ENCODE measurements around the gene ADAMTS7. TPM values are rescaled to one million over a fixed set of nuclear protein-coding genes. Genes with fewer than 3 reads are reported as not detected.
"Not testable (repeated sequence)": the region's sequence is repeated elsewhere in the genome, so short reads cannot be mapped to it uniquely, and the experiment has no call there.

ADAMTS7 gene
- polyA plus RNA-seq, 1 experiment: 5.0 TPM

DNA sequence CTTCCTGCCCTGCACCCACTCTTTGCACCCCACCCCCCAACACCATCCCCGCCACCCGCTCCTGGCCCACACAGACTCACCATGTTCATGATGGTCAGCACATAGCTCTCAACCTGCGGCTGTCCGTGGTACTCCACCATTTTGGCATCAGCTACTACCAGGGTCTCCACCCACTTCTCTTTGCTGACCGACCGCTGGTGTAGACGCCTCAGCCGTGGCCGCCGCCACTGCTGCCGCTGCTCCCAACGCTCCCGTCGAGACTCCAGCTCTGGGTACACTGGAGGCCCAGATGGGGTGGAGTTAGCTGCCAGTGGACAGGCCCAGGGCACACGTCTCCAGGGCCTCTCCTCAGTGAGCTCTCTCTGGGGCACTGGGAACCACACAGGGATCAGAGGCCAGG, 14.8 kb downstream of the ADAMTS7 start:
- no peak overlapping the region for H3K4me3 ChIP-seq (ENCODE audit: low read depth, low read length)
- no peaks in the 10 kb centered on the region for H3K27me3 ChIP-seq (ENCODE audit: control insufficient read depth, insufficient read depth, low read length)
- DNase-seq (ENCODE audit: low read depth, low spot score): no peak
- no peak overlapping the region for H3K27ac ChIP-seq (ENCODE audit: low read depth, low read length)
- ChIA-PET POLR2A (no interaction called here), CTCF (interaction anchor here (0.7 kb wide), 1 partner anchor 646 kb away, joined by 5 read pairs; no protein-coding TSS in a partner anchor)
- TF ChIP-seq CTCF (IDR thresholded peaks at IDR 0.05; ENCODE audit: low read depth, low read length): no peak
- H3K9me3 ChIP-seq (ENCODE audit: control insufficient read depth, insufficient read depth, low read length): no peaks in the 10 kb centered on the region; the same call in 1 of the 2 replicates

- no peaks in the 10 kb centered on the region for H3K27me3 ChIP-seq (ENCODE audit: control insufficient read depth, insufficient read depth, low read length)
- CTCF ChIA-PET: interaction anchor here (0.6 to 1.1 kb wide), 2 partner anchors 108 to 390 kb away, joined by 3 to 5 read pairs; no protein-coding TSS in a partner anchor
- TF ChIP-seq CTCF (IDR thresholded peaks at IDR 0.05; ENCODE audit: low read depth, low read length): no peak
- H3K4me3 ChIP-seq (ENCODE audit: low read depth, low read length): no peak overlapping the region
- no peak for DNase-seq (ENCODE audit: low read depth, low spot score)
- H3K9me3 ChIP-seq (ENCODE audit: control insufficient read depth, insufficient read depth, low read length): no peaks in the 10 kb centered on the region
- POLR2A ChIA-PET: no interaction called here
- no peak overlapping the region for H3K27ac ChIP-seq (ENCODE audit: low read depth, low read length)
Observed at GRCh38 chr15:78795043-78795442, 16.2 kb downstream of the ADAMTS7 start.

- DNase-seq (ENCODE audit: low read depth, low spot score); H3K9me3 ChIP-seq (ENCODE audit: control insufficient read depth, insufficient read depth, low read length); H3K27ac ChIP-seq (ENCODE audit: low read depth, low read length); H3K27me3 ChIP-seq (ENCODE audit: control insufficient read depth, insufficient read depth, low read length); CTCF ChIA-PET; H3K4me3 ChIP-seq (ENCODE audit: low read depth, low read length); POLR2A ChIA-PET: not testable (repeated sequence)
Observed at GRCh38 chr15:78794446-78794845, 16.8 kb downstream of the ADAMTS7 start.

DNA sequence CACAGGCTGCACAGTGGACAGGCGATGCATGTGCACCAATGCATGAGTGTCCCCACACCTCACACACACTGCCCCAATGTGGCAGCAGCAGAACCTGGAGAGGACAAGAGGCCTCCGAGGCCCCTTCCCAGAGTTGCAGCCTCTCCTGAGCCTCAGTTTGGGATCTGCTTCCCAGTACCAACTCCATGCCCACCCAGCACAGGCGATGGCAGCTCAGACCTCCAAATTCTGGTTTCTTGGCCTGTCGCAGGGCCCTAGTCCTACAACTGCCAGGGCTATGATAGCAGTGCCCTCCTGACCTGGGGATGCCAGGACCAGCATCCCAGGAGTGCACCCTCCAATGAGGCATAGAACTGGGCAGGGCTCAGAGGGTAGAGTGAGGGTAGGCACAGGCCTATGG, 19.9 kb downstream of the ADAMTS7 start:
- Histone ChIP-seq H3K27me3 (ENCODE audit: control insufficient read depth, insufficient read depth, low read length) (no peaks in the 10 kb centered on the region), H3K9me3 (ENCODE audit: control insufficient read depth, insufficient read depth, low read length) (no peaks in the 10 kb centered on the region; the same call in 1 of the 2 replicates), H3K4me3 (ENCODE audit: low read depth, low read length) (no peak overlapping the region), H3K27ac (ENCODE audit: low read depth, low read length) (no peak overlapping the region)
- DNase-seq (ENCODE audit: low read depth, low spot score): no peak
- POLR2A ChIA-PET: no interaction called here
- TF ChIP-seq CTCF (IDR thresholded peaks at IDR 0.05; ENCODE audit: low read depth, low read length): no peak
- CTCF ChIA-PET: no interaction called here

GRCh38 chr15:78790027-78790426, 21.2 kb downstream of the ADAMTS7 start:
- ChIA-PET POLR2A (no interaction called here), CTCF (no interaction called here)
- H3K27ac ChIP-seq (ENCODE audit: low read depth, low read length): no peak overlapping the region
- no peaks in the 10 kb centered on the region for H3K27me3 ChIP-seq (ENCODE audit: control insufficient read depth, insufficient read depth, low read length)
- TF ChIP-seq CTCF (IDR thresholded peaks at IDR 0.05; ENCODE audit: low read depth, low read length): no peak
- H3K4me3 ChIP-seq (ENCODE audit: low read depth, low read length): no peak overlapping the region
- H3K9me3 ChIP-seq (ENCODE audit: control insufficient read depth, insufficient read depth, low read length): no peaks in the 10 kb centered on the region; the same call in 1 of the 2 replicates
- DNase-seq (ENCODE audit: low read depth, low spot score): no peak

- CTCF ChIA-PET: no interaction called here
- no peaks in the 10 kb centered on the region; the same call in 1 of the 2 replicates for H3K9me3 ChIP-seq (ENCODE audit: control insufficient read depth, insufficient read depth, low read length)
- TF ChIP-seq CTCF (IDR thresholded peaks at IDR 0.05; ENCODE audit: low read depth, low read length): no peak
- H3K27me3 ChIP-seq (ENCODE audit: control insufficient read depth, insufficient read depth, low read length): no peaks in the 10 kb centered on the region
- POLR2A ChIA-PET: no interaction called here
- no peak for DNase-seq (ENCODE audit: low read depth, low spot score)
- H3K4me3 ChIP-seq (ENCODE audit: low read depth, low read length): no peak overlapping the region
- H3K27ac ChIP-seq (ENCODE audit: low read depth, low read length): no peak overlapping the region
Observed at GRCh38 chr15:78789615-78790014, 21.6 kb downstream of the ADAMTS7 start.

Data from AG04450 (cell line).